GM19193 (cell line): Measurements from ENCODE around the gene SHROOM3.

ENCODE experiments used
- POLR2A ChIP-seq: IDR thresholded peaks from 4 replicates; pipeline ENCODE4 v1.6.1; 2011; ENCODE audit not compliant: insufficient read depth, insufficient read length; ENCODE audit errors: extremely low read depth

The SHROOM3 gene

GRCh38 chr4:76538296-76538695 is 103.3 kb downstream of the SHROOM3 start:
- no peak for TF ChIP-seq POLR2A

- TF ChIP-seq POLR2A = no peak
Observed at GRCh38 chr4:76539979-76540378, 105.0 kb downstream of the SHROOM3 start.

GRCh38 chr4:76540486-76540885 is 105.5 kb downstream of the SHROOM3 start:
- TF ChIP-seq POLR2A = no peak

- TF ChIP-seq POLR2A = no peak
Observed at GRCh38 chr4:76543378-76543777, 108.3 kb downstream of the SHROOM3 start.

GRCh38 chr4:76544725-76545124 is 109.7 kb downstream of the SHROOM3 start:
- no peak for TF ChIP-seq POLR2A

- no peak for TF ChIP-seq POLR2A
Observed at GRCh38 chr4:76545226-76545884, 110.3 kb downstream of the SHROOM3 start.

- TF ChIP-seq POLR2A = no peak
Observed at GRCh38 chr4:76546327-76546726, 111.3 kb downstream of the SHROOM3 start.

- no peak for TF ChIP-seq POLR2A
Observed at GRCh38 chr4:76546759-76547742, 112.0 kb downstream of the SHROOM3 start.

GRCh38 chr4:76548704-76549103 is 113.7 kb downstream of the SHROOM3 start:
- no peak for TF ChIP-seq POLR2A

- no peak for TF ChIP-seq POLR2A
Observed at GRCh38 chr4:76549765-76550164, 114.7 kb downstream of the SHROOM3 start.

GRCh38 chr4:76550966-76551780 is 116.1 kb downstream of the SHROOM3 start:
- no peak for TF ChIP-seq POLR2A

GRCh38 chr4:76554630-76555029 is 119.6 kb downstream of the SHROOM3 start:
- no peak for TF ChIP-seq POLR2A

- TF ChIP-seq POLR2A = no peak
Observed at GRCh38 chr4:76556452-76556851, 121.4 kb downstream of the SHROOM3 start.

GRCh38 chr4:76558396-76559235 is 123.6 kb downstream of the SHROOM3 start:
- no peak for TF ChIP-seq POLR2A

GRCh38 chr4:76559236-76560071 is 124.4 kb downstream of the SHROOM3 start:
- TF ChIP-seq POLR2A = no peak
